Liver (tissue), 9 donors: ENCODE measurements around the gene CYP24A1. TPM values are rescaled to one million over a fixed set of nuclear protein-coding genes. Genes with fewer than 3 reads are reported as not detected.

ENCODE experiments used
- DNase-seq: peaks from one replicate; pipeline ENCODE4 v3.0.0-alpha.2; 2017; ENCODE audit warnings: low spot score
- H3K27ac ChIP-seq, 2 donors: one replicate each; pipeline ENCODE4 v1.7.0; 2013; ENCODE audit warnings: inconsistent platforms in 2 of 2, low read length in 2 of 2, control low read depth in 1 of 2, low read depth in 1 of 2, mild to moderate bottlenecking in 1 of 2
- H3K27me3 ChIP-seq, 4 donors: one replicate each; pipeline versions ENCODE4 v1.6.1 to v1.7.0; 2013; ENCODE audit warnings: low read length in 3 of 4, inconsistent platforms in 1 of 4, mild to moderate bottlenecking in 1 of 4, moderate library complexity in 1 of 4; ENCODE audit not compliant: control insufficient read depth in 4 of 4, insufficient read depth in 4 of 4
- H3K36me3 ChIP-seq, 4 donors: one replicate each; pipeline versions ENCODE4 v1.6.1 to v1.7.0; 2013; ENCODE audit warnings: low read length in 3 of 4, mild to moderate bottlenecking in 3 of 4, low read depth in 1 of 4, moderate library complexity in 1 of 4; ENCODE audit not compliant: control insufficient read depth in 4 of 4, insufficient read depth in 3 of 4
- H3K4me1 ChIP-seq, 4 donors: one replicate each; pipeline versions ENCODE4 v1.6.1 to v1.7.0; 2013; ENCODE audit warnings: low read length in 3 of 4, mild to moderate bottlenecking in 3 of 4, moderate library complexity in 1 of 4; ENCODE audit not compliant: control insufficient read depth in 4 of 4, insufficient read depth in 4 of 4
- H3K4me3 ChIP-seq, 3 donors: one replicate each; pipeline versions ENCODE4 v1.6.1 to v1.7.0; 2013; ENCODE audit warnings: low read length in 3 of 3, control low read depth in 1 of 3, low read depth in 1 of 3, mild to moderate bottlenecking in 1 of 3
- H3K9ac ChIP-seq, 2 donors: one replicate each; pipeline ENCODE4 v1.7.0; 2013; ENCODE audit warnings: low read length in 2 of 2, mild to moderate bottlenecking in 2 of 2, moderate library complexity in 2 of 2, control low read depth in 1 of 2, low read depth in 1 of 2
- H3K9me3 ChIP-seq, 4 donors: one replicate each; pipeline versions ENCODE4 v1.6.1 to v1.7.0; 2013; ENCODE audit warnings: low read length in 3 of 4; ENCODE audit not compliant: control insufficient read depth in 4 of 4
- ATF3 ChIP-seq: IDR thresholded peaks from 2 replicates; pipeline ENCODE4 v1.6.1; 2016; ENCODE audit warnings: antibody characterized with exemption
- CTCF ChIP-seq: fragments of 150-350 bp; IDR thresholded peaks from 2 replicates; pipeline ENCODE4 v1.5.1; 2017; ENCODE audit warnings: improper control_type of control experiment, low read depth, low read length; ENCODE audit not compliant: missing input control
- EGR1 ChIP-seq, 2 donors: IDR thresholded peaks; 2 replicates each; pipeline ENCODE4 v1.6.1; 2016 to 2018; ENCODE audit warnings: antibody characterized with exemption in 2 of 2, low read depth in 2 of 2
- FOXA1 ChIP-seq: IDR thresholded peaks from 2 replicates; pipeline ENCODE4 v1.6.1; 2016; ENCODE audit warnings: antibody characterized with exemption
- FOXA2 ChIP-seq: IDR thresholded peaks from 2 replicates; pipeline ENCODE4 v1.6.1; 2016; ENCODE audit warnings: antibody characterized with exemption
- GABPA ChIP-seq, 2 donors: IDR thresholded peaks in 1 of 2; conservative IDR thresholded peaks in 1 of 2; 2 replicates each; pipeline ENCODE4 v1.6.1; 2016; ENCODE audit warnings: antibody characterized with exemption in 2 of 2, mild to moderate bottlenecking in 1 of 2, moderate library complexity in 1 of 2
- HNF4A ChIP-seq, 2 donors: conservative IDR thresholded peaks; 2 replicates each; pipeline ENCODE4 v1.6.1; 2016; ENCODE audit warnings: antibody characterized with exemption in 2 of 2, mild to moderate bottlenecking in 2 of 2
- HNF4G ChIP-seq: IDR thresholded peaks from 2 replicates; pipeline ENCODE4 v1.6.1; 2016; ENCODE audit warnings: antibody characterized with exemption
- JUND ChIP-seq, 2 donors: IDR thresholded peaks; 2 replicates each; pipeline ENCODE4 v1.6.1; 2016; ENCODE audit warnings: antibody characterized with exemption in 2 of 2
- MAX ChIP-seq: IDR thresholded peaks from 2 replicates; pipeline ENCODE4 v1.6.1; 2016; ENCODE audit warnings: antibody characterized with exemption
- NR2F2 ChIP-seq: IDR thresholded peaks from 2 replicates; pipeline ENCODE4 v1.6.1; 2016; ENCODE audit warnings: antibody characterized with exemption
- RAD21 ChIP-seq, 2 donors: IDR thresholded peaks; 2 replicates each; pipeline ENCODE4 v1.6.1; 2016; ENCODE audit warnings: antibody characterized with exemption in 2 of 2, mild to moderate bottlenecking in 2 of 2
- REST ChIP-seq: IDR thresholded peaks from 2 replicates; pipeline ENCODE4 v1.6.1; 2016; ENCODE audit warnings: antibody characterized with exemption, mild to moderate bottlenecking
- RXRA ChIP-seq, 2 donors: IDR thresholded peaks; 2 replicates each; pipeline ENCODE4 v1.6.1; 2017 to 2018; ENCODE audit warnings: antibody characterized with exemption in 2 of 2, mild to moderate bottlenecking in 1 of 2
- SP1 ChIP-seq: IDR thresholded peaks from 2 replicates; pipeline ENCODE4 v1.6.1; 2018; ENCODE audit warnings: antibody characterized with exemption, mild to moderate bottlenecking
- TAF1 ChIP-seq: conservative IDR thresholded peaks from 2 replicates; pipeline ENCODE4 v1.6.1; 2016; ENCODE audit warnings: antibody characterized with exemption, mild to moderate bottlenecking
- YY1 ChIP-seq: IDR thresholded peaks from 2 replicates; pipeline ENCODE4 v1.6.1; 2016; ENCODE audit warnings: antibody characterized with exemption, mild to moderate bottlenecking
- ZBTB33 ChIP-seq: IDR thresholded peaks from 2 replicates; pipeline ENCODE4 v1.6.1; 2016; ENCODE audit warnings: antibody characterized with exemption
- WGBS: extraction: QIAGEN DNeasy Blood & Tissue Kit; methylation state at CpG from one replicate; pipeline ENCODE4 v1.1.7; 2013; 5-methylcytosine and 5-hydroxymethylcytosine counted together
- polyA plus RNA-seq, 2 donors: library from polyadenylated mRNA; stranded (reverse) in 1 of 2; unstranded in 1 of 2; fragments of 200-250 nt in 1 of 2; fragments of >200 nt in 1 of 2; fragmentation: Nextera tagmentation in 1 of 2; extraction: Ambion mirVana in 1 of 2; gene quantifications; one replicate each; pipeline versions ENCODE4 v1.2.1 to v1.2.3, GENCODE V29; 2013 to 2015
- total RNA-seq, 2 donors: library from RNA; depleted of rRNA; stranded (reverse); fragments of >200 nt; gene quantifications; one replicate each; pipeline ENCODE4 v1.2.3, GENCODE V29; 2014
- donor health status: healthy.
- donor health status: healthy.
- donor health status: healthy.
- donor health status: healthy.
- donor health status: healthy.

CYP24A1 gene
- total and polyA plus RNA-seq, 4 donors = not detected

- Histone ChIP-seq H3K27me3 (no peaks in the 10 kb centered on the region), H3K36me3 (no peaks in the 10 kb centered on the region), H3K4me1 (peaks cover 9 to 47% (median 42%) of the 10 kb centered on the region in 4 donors), H3K9ac (no peak overlapping the region), H3K4me3 (no peak overlapping the region), H3K27ac (peak overlapping the region; percentile 76 to 95), H3K9me3 (no peaks in the 10 kb centered on the region)
- no peak for TF ChIP-seq REST
- TF ChIP-seq SP1 = no peak
- 88% methylated on average over 4 of the region's 4 CpGs for WGBS
- no peak for DNase-seq
Observed at GRCh38 chr20:54104781-54105180, 69.0 kb downstream of the CYP24A1 start.

- Histone ChIP-seq H3K9ac (peak overlapping the region; percentile 30 to 86), H3K27ac (peak overlapping the region; percentile 95 to 96), H3K36me3 (no peaks in the 10 kb centered on the region), H3K9me3 (no peaks in the 10 kb centered on the region), H3K4me3 (peak overlapping the region in 2 of 3 donors; percentile 12 to 24), H3K27me3 (no peaks in the 10 kb centered on the region), H3K4me1 (peaks cover 9 to 47% (median 42%) of the 10 kb centered on the region in 4 donors)
- TF ChIP-seq TAF1 (no peak), MAX (peak; percentile 86), HNF4G (peak; percentile 95), GABPA (IDR thresholded peaks at IDR 0.05 in 1 of 2, conservative IDR thresholded peaks at IDR 0.05 in 1 of 2) (no peak), EGR1 (IDR thresholded peaks at IDR 0.05; ENCODE audit: low read depth in 2 of 2) (peak; percentile 61 to 85), REST (peak; percentile 84), NR2F2 (peak; percentile 96), YY1 (peak; percentile 82), CTCF (peak; percentile 16), SP1 (peak; percentile 99), JUND (IDR thresholded peaks at IDR 0.05) (peak; percentile 88 to 94), FOXA1 (peak; percentile 89), ATF3 (peak; percentile 69), FOXA2 (peak; percentile 72), HNF4A (conservative IDR thresholded peaks at IDR 0.05) (peak; percentile 95 to 97), RXRA (IDR thresholded peaks at IDR 0.05) (peak; percentile 100), RAD21 (IDR thresholded peaks at IDR 0.05) (peak; percentile 42 to 65), ZBTB33 (peak; percentile 87)
- WGBS = 30% methylated on average over 6 of the region's 6 CpGs
- no peak for DNase-seq
Observed at GRCh38 chr20:54103762-54104600, 69.8 kb downstream of the CYP24A1 start.
